GM18508 (cell line): ENCODE data around the gene ZNF839.
"Not testable (repeated sequence)": the region's sequence is repeated elsewhere in the genome, so short reads cannot be mapped to it uniquely, and the experiment has no call there.

ENCODE experiments used
- ATAC-seq: cut with Tn5 transposase; IDR thresholded peaks from one replicate; pipeline ENCODE4 v1.9.1; 2021; ENCODE audit warnings: moderate number of reproducible peaks; ENCODE audit not compliant: insufficient read depth, unreplicated experiment

ZNF839 gene

GRCh38 chr14:102319351-102320032 lies at the start of gene ZNF839:
Gene ZNF839 (plus strand): TSS chr14:102319746. CDS start chr14:102319766, 20 bp downstream.
- ATAC-seq: no peak

- ATAC-seq: no peak
Measured at GRCh38 chr14:102272392-102272791, 47.2 kb upstream of the ZNF839 start.

- ATAC-seq: no peak
Measured at GRCh38 chr14:102275866-102276265, 43.7 kb upstream of the ZNF839 start.

- no peak for ATAC-seq
Measured at GRCh38 chr14:102277874-102278630, 41.5 kb upstream of the ZNF839 start.

DNA sequence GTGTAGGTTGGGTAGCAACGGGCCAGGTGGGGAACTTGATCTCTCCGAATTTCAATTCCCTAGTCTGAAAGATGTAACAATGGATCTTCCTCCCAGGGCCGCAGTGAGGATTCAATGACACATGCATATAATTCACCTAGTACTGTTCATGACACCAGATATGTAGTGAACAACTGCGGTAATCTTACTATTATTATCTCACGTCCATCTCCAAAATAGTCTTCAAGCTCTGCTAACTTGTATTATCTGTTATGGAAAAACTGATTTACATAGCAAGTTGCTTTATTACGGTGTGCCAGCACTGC lies 41.0 kb upstream of the ZNF839 start:
- ATAC-seq: no peak

- no peak for ATAC-seq
Measured at GRCh38 chr14:102279282-102279681, 40.3 kb upstream of the ZNF839 start.

GRCh38 chr14:102279688-102280348 lies 39.7 kb upstream of the ZNF839 start:
- ATAC-seq: no peak

GRCh38 chr14:102280376-102280962 lies 39.1 kb upstream of the ZNF839 start:
- ATAC-seq: no peak

DNA sequence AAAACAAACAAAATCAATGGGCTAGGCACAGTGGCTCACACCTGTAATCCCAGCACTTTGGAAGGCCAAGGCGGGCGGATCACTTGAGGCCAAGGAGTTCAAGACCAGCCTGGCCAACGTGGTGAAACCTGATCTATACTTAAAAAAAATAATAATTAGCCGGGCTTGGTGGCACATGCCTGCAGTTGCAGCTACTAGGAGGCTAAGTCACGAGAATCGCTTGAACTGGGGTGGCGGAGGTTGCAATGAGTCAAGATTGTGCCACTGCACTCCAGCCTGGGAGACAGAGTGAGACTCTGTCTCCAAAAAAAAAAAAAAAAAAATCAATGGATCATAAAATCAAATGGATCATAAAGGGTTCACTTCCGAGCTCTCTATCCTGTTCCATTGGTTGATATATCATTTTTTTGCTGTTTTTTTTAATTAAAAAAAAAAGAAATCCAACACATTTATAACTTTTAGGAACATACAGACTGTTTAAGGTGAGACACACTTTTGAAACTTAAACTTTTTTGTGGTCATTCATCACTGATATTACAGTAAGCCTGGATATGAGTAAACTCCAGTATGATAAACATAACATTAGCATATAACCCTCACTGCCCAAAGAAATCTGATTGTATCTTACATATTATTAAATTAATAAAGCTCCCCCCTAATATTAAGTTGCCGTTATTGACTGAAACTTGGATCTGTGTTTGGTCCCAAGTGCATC lies 36.6 kb upstream of the ZNF839 start:
- ATAC-seq: no peak

DNA sequence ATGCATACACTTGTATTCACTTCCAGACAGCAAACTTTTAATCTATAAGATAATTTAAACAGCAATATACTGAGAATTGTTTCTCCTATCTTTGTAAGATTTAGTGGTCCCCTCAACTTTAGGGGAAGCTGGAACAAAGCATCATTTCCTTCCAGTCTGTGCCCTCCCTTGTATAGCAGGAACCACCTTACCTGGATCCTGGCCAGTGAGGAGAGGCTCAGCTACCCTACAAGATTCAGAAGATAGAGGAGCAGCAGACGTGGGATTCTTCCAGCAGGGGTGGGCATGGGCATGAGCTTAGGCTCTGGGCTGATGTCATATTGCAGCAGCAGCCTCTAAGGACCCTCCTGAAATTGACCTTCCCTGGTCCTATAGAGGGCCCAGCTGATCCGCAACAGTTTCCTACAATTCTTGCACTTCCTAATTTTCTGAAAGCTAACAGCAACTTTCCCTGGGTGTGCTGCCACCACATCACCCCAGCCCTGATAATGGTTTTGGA lies 35.9 kb upstream of the ZNF839 start:
- no peak for ATAC-seq

DNA sequence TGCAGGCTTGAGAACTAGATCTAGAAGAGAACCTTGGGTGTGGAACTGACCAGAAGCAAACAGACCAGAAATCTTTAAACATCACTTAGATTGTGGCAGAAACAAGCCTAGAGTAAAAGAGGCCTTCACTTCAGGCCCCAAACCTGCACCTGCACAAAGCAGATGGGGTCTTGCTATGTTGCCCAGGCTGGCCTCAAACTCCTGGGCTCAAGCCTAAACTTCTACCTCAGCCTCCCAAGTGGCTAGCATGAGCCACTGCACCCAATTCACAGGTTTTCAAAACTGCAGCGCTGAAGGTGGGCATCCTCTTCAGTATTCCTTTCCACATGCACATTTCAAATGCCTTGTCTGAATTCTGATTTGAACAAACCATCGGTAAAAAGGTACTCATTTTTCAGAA lies 34.4 kb upstream of the ZNF839 start:
- no peak for ATAC-seq

DNA sequence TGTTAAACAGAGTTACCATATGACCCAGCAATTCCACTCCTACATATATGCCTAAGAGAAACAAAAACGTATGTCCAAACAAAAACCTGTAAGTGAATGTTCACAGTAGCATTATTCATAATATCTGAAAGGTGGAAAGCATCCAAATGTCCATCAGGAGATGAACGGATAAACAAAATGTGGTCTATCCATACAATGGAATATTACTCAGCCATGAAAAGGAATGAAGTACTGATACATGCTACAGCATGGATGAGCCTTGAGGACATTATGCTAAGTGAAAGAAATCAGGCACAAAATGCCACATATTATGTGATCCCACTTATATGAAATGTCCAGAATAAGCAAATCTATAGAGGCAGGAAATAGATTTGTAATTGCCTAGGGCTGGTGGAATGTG lies 31.4 kb upstream of the ZNF839 start:
- no peak for ATAC-seq

- ATAC-seq: no peak
Measured at GRCh38 chr14:102292441-102292840, 27.1 kb upstream of the ZNF839 start.

- ATAC-seq: no peak
Measured at GRCh38 chr14:102293781-102294180, 25.8 kb upstream of the ZNF839 start.

DNA sequence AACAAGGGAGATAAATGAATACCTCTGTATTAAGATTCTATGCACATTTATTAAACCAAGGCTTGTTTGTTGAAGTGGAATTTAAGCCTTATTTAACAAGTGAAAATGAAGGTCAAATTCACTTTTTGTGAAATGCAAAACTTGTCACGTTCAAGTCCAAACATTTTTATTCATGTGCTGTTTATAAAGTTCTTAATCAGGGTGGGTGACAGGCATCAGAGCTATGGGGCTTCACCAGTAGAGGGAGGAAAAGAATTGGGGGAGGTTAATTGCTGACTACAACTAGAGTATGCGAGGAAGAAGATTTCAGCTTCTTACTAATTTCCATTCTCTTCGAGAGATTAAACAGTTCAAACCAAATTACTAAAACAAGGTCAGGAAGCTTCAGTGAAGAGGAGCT lies 24.3 kb upstream of the ZNF839 start:
- no peak for ATAC-seq

DNA sequence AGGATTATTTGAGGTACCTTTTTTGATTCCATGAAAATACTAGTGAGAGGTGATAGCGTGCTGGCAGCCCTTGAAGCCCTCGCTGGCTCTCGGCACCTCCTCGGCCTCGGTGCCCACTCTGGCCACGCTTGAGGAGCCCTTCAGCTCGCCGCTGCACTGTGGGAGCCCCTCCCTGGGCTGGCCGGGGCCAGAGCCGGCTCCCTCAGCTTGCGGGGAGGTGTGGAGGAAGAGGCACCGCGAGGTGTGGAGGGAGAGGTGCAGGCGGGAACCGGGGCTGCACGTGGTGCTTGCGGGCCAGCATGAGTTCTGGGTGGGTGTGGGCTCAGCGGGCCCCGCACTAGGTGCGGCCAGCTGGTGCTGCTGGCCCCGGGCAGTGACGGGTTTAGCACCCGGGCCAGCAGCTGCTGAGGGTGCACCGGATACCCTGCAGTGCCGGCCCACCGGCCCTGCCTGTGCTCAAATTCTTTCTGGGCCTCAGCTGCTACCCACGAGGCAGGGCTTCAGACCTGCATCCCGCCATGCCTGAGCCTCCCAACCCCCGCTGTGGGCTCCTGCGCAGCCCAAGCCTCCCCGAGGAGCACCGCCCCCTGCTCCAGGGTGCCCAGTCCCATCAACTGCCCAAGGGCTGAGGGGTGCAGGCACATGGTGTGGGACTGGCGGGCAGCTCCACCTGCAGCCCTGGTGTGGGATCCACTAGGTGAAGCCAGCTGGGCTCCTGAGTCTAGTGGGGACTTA lies 21.9 kb upstream of the ZNF839 start:
- no peak for ATAC-seq

DNA sequence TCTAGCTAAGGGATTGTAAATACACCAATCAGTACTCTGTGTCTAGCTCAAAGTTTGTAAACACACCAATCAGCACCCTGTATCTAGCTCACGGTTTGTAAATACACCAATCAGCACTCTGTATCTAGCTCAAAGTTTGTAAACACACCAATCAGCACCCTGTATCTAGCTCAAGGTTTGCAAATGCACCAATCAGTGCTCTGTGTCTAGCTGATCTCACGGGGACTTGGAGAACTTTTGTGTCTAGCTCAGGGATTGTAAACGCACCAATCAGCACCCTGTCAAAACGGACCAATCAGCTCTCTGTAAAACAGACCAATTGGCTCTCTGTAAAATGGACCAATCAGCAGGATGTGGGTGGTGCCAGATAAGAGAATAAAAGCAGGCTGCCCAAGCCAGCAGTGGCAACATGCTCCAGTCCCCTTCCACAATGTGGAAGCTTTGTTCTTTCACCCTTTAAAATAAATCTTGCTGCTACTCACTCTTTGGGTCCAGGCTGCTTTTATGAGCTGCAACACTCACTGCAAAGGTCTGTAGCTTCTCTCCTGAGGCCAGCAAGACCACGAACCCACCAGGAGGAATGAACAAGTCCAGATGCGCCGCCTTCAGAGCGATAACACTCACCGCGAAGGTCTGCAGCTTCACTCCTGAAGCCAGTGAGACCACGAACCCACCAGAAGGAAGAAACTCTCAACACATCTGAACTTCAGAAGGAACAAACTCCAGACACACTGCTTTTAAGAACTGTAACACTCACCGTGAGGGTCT lies 21.1 kb upstream of the ZNF839 start:
- not testable (repeated sequence) for ATAC-seq

DNA sequence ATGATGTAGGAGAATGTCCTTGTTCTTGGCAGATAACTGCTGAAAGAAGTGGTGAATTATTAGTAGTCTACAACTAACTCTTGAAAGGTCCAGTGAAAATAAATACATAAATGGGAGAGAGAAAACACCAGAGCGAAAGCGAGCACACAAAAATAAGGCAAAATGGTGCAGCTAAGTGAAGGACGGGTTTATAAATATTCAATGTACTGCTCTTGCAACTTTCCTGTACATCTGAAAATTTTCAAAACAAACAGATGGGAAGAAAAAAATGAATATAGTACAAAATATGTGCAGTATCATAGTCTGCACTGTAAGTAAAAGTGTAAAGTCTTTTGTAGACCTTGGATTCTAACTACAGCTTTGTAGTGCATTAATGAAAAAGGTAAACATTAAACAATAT lies 15.9 kb upstream of the ZNF839 start:
- no peak for ATAC-seq
